AG04450 (cell line): Measurements from ENCODE around the gene RNF180. TPM values are rescaled to one million over a fixed set of nuclear protein-coding genes. Genes with fewer than 3 reads are reported as not detected.
"Not testable (repeated sequence)": the region's sequence is repeated elsewhere in the genome, so short reads cannot be mapped to it uniquely, and the experiment has no call there.

ENCODE experiments used
- CTCF ChIA-PET: fragments of 300-600, 350-600 bp; formaldehyde crosslinking; extraction: SDS; loops from one replicate; lab custom pipeline; 2022; ENCODE audit warnings: antibody characterized with exemption, inconsistent platforms; lab: Charles Lee
- POLR2A ChIA-PET: fragments of 350-600 bp; formaldehyde crosslinking; extraction: SDS; loops from one replicate; lab custom pipeline; 2021; ENCODE audit warnings: antibody characterized with exemption, inconsistent platforms; lab: Yijun Ruan, JAX
- DNase-seq: peaks from one replicate; pipeline ENCODE4 v3.0.0-alpha.2; 2011; ENCODE audit warnings: low read depth, low spot score
- H3K27ac ChIP-seq: one replicate; pipeline ENCODE4 v1.5.1; 2012; ENCODE audit warnings: low read depth, low read length, control low read depth
- H3K27me3 ChIP-seq: one replicate; pipeline ENCODE4 v1.6.0; 2012; ENCODE audit warnings: low read length; ENCODE audit not compliant: control insufficient read depth, insufficient read depth
- H3K4me3 ChIP-seq: 2 replicates; pipeline ENCODE4 v1.5.1; 2011; ENCODE audit warnings: mild to moderate bottlenecking, low read depth, low read length, control low read depth
- H3K9me3 ChIP-seq: 2 replicates; pipeline ENCODE4 v1.5.1; 2012; ENCODE audit warnings: low read length; ENCODE audit not compliant: control insufficient read depth, insufficient read depth
- CTCF ChIP-seq: IDR thresholded peaks from 2 replicates; pipeline ENCODE4 v1.5.1; 2011; ENCODE audit warnings: low read depth, low read length, control low read depth, inconsistent platforms
- polyA plus RNA-seq: library from polyadenylated mRNA; depleted of rRNA; stranded (reverse); fragments of >200 nt; gene quantifications from 2 replicates; pipeline ENCODE4 v1.2.3, GENCODE V29; 2011

Gene RNF180
- polyA plus RNA-seq, 1 experiment, result 0.02 TPM

- Histone ChIP-seq H3K9me3 (no peaks in the 10 kb centered on the region), H3K27me3 (no peaks in the 10 kb centered on the region), H3K4me3 (no peak overlapping the region), H3K27ac (no peak overlapping the region)
- CTCF ChIA-PET, result interaction anchor here (0.7 to 1.7 kb wide), 2 partner anchors 47 to 65 kb away, joined by 3 to 4 read pairs; no protein-coding TSS in a partner anchor
- POLR2A ChIA-PET, result no interaction called here
- no peak for DNase-seq
- no peak for TF ChIP-seq CTCF
These were observed 47.4 kb downstream of the RNF180 start for GRCh38 chr5:64213011-64213410.

GRCh38 chr5:64213531-64213930 lies 47.9 kb downstream of the RNF180 start:
- H3K4me3 ChIP-seq, result no peak overlapping the region
- ChIA-PET CTCF (interaction anchor here (0.7 kb wide), 1 partner anchor 47 kb away, joined by 3 read pairs; no protein-coding TSS in a partner anchor), POLR2A (no interaction called here)
- H3K27ac ChIP-seq, result no peak overlapping the region
- H3K9me3 ChIP-seq, result no peaks in the 10 kb centered on the region
- no peak for DNase-seq
- no peak for TF ChIP-seq CTCF
- H3K27me3 ChIP-seq, result no peaks in the 10 kb centered on the region

- ChIA-PET CTCF (interaction anchor here (5.1 kb wide), 1 partner anchor 16 kb away, joined by 31 read pairs; no protein-coding TSS in a partner anchor), POLR2A (no interaction called here)
- DNase-seq, result no peak
- no peak for TF ChIP-seq CTCF
- H3K4me3 ChIP-seq, result no peak overlapping the region
- no peak overlapping the region for H3K27ac ChIP-seq
- no peaks in the 10 kb centered on the region for H3K27me3 ChIP-seq
- H3K9me3 ChIP-seq, result no peaks in the 10 kb centered on the region
These were observed 48.5 kb downstream of the RNF180 start for GRCh38 chr5:64214132-64214531.

GRCh38 chr5:64221911-64222310 lies 56.3 kb downstream of the RNF180 start:
- Histone ChIP-seq H3K27ac (no peak overlapping the region), H3K4me3 (no peak overlapping the region), H3K9me3 (peaks cover 4% of the 10 kb centered on the region; the same call in 1 of the 2 replicates), H3K27me3 (no peaks in the 10 kb centered on the region)
- no peak for DNase-seq
- no peak for TF ChIP-seq CTCF
- POLR2A ChIA-PET, result no interaction called here
- CTCF ChIA-PET, result interaction anchor here (2.8 kb wide), 1 partner anchor 391 kb away, joined by 19 read pairs; no protein-coding TSS in a partner anchor

GRCh38 chr5:64225286-64225981 lies 59.8 kb downstream of the RNF180 start:
- POLR2A ChIA-PET, DNase-seq, H3K27me3 ChIP-seq, H3K4me3 ChIP-seq, H3K27ac ChIP-seq, H3K9me3 ChIP-seq: not testable (repeated sequence)
- CTCF ChIA-PET, result interaction anchor here (0.6 kb wide), 1 partner anchor 422 kb away, joined by 3 read pairs; no protein-coding TSS in a partner anchor

- POLR2A ChIA-PET, result not testable (repeated sequence)
These were observed 61.5 kb downstream of the RNF180 start for GRCh38 chr5:64227131-64227537.

More at GRCh38 chr5:64227131-64227537, 61.5 kb downstream of the RNF180 start:
- not testable (repeated sequence) for DNase-seq, H3K4me3 ChIP-seq, H3K27me3 ChIP-seq, H3K27ac ChIP-seq, H3K9me3 ChIP-seq
- CTCF ChIA-PET, result interaction anchor here (1.3 kb wide), 1 partner anchor 385 kb away, joined by 5 read pairs; no protein-coding TSS in a partner anchor
